IPS-NIHi7 (cell line): ENCODE results near the gene EDN3.

ENCODE experiments used
- DNase-seq: peaks from one replicate; pipeline ENCODE4 v3.0.0; 2012; ENCODE audit warnings: mixed read lengths; ENCODE audit errors: extremely low spot score

EDN3 gene

DNA sequence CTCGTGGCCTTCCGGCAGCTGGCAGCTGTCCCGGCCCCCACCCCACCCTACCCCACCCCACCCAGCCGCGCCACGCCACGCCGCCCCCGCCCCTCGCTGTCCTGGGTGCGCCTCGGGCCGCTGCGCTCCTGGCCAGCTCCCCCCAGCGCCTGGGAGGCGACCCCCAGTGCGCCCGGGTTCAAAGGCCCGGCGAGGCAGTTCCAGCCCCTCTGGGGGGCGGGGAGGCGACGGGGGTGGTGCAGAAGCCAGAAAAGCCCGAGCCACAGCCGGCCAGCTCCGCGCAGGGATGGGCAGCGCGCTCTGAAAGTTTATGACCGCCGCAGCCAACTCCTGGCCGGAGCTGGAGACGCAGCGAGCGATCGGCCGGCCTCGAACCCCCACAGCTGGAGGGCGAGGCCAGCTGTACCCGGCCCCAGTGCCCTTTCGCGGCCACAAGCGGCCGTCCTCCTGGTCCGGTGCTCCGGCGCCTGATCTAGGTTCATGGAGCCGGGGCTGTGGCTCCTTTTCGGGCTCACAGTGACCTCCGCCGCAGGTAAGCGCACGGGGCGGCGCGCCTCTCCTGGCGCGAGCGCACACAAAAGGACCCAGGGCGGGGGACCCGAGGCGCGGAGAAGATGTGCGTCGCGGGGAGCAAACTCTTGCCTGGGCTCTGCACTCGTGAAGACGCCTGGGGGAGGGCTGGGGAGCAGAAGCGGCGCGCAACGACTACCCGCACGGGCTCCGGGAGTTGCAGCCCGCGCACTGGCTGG is at the start of gene EDN3:
Gene EDN3, plus strand, starts transcription at position 279 of the 749 bp plus-strand sequence. Its CDS starts 202 bp downstream, at position 481.
- DNase-seq = peak; percentile 33

DNA sequence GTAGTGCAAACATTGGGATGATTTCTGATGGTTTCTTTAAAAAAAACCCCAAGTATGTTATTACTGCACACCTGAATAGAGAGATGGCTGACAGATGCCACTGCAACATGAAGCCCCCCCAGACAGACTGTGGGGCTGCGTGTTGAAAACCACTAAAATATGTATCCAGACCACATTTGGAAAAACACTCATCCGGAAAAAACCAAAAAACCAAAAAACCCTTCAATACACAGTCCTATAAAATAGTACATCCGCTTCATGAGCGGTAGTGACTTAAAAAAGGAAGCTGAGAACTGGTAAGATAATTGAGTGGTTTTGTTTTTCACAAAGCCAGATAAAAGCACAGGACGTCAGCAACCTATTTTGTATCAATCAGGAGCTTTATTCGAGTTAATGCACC is 47.1 kb upstream of the EDN3 start:
- DNase-seq = no peak

- DNase-seq = peak; percentile 25
These were observed 46.6 kb upstream of the EDN3 start for GRCh38 chr20:59253779-59254319.

- no peak for DNase-seq
These were observed 45.2 kb upstream of the EDN3 start for GRCh38 chr20:59255256-59255655.

- DNase-seq = no peak
These were observed 42.2 kb upstream of the EDN3 start for GRCh38 chr20:59258221-59258621.

DNA sequence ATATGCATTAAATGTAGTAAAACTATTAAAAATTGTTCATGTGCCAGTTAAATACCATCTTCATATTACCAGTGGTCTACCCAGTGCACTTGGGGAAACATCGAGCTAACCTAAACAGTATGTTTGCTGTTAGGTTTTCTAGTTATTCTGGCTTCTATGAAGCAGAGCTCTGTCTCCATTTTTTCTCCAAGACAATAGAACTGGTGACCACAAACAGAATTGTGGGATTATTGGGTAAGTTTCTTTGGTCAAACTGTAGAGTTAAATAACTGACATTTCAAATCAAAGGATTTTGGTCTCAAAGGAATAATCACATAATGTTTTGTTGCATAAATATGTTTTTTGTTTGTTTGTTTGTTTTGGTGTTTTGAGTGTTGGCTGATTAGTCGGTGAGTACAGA is 40.5 kb upstream of the EDN3 start:
- DNase-seq = no peak

DNA sequence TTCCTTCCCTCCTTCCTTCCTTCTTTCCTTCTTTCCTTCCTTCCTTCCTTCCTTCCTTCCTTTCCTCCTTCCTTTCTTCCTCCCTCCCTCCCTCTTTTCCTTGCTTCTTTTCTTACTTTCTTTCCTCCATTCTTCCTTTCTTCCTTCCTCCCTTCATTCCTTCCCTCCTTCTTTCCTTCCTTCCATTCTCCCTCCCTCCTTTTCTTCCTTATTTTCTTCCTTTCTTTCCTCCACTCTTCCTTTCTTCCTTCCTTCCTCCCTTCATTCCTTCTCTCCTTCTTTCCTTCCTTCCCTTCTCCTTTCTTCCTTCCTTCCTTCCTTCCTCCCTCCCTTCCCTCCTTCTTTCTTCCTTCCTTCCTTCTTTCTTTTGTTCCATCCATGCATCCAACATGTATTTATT is 35.1 kb upstream of the EDN3 start:
- DNase-seq = no peak

DNA sequence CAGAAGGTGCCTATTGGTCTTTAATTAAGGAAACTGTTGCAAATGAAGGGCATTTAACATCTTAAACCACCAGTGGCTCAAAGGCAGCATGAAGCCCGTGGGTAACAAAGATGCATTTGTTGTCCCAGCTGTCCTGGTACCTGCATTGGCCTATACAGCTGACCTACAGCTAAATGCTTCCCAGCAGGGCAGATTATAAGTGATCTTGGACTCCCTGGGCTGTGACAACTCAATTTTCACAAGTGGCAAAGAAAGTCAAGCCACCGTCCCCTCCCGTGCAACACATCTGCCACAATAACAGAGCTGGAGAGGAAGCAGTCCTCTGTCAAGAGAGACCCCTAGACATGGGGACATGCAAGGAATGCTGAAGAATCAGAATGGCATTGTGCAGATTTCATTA is 31.5 kb upstream of the EDN3 start:
- DNase-seq = peak; percentile 36

DNA sequence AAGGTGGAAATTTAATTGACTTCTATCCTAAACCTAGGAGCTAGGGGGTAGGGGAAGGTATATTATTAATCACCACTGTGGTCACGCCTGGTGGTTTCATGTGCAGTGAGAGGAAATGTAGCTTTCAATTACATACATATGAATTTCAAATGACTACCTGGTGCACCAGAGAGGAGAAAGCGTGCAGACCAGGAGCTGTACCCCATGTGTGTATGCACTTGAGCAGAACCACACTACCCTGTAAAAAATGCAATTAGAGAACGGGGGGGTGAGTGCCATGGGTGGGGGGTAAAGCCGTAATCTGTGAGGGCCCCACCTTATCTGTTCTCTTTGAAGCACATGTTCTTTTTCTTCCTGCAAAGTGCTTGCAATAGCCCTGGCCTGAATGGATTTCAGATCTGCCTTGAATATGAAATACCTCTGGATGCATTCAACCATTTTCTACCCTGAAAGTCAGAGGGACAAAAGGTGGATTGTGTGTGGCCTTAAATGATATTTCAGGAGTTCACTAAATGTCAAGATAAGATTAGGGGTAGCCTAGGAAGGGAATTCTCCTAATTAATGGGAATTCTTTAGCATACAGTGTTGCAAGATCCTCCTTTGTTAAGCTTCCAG is 30.9 kb upstream of the EDN3 start:
- DNase-seq = no peak

- no peak for DNase-seq
These were observed 30.0 kb upstream of the EDN3 start for GRCh38 chr20:59270380-59270779.

DNA sequence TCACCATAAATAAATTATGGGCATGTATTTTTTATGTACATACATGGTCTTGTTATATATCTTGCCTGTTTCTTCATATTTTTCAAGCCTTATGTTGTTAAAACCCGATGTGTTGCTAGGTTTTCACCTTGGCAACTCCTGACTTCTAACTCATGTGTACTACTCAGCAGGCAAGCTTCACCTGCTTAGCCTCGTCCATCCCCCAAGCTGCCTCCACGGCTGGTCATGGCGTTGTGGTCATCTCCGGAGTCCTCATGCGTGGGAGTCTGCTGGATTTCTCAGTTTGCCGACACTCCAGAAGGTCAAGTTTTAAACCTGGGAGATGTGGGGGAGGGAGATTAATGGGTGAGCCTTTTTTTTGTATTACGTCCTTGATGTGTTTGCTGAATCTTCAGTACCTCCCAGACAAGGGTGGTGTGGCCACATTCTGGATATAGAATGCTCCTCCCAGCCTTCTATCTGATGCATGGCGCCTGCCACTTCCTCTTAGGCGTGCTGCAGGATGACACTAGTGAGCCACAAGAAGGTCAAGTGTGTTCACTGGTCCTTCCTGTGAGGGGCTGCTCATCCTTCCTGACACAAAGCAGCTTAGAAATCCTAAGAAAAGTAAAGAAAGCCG is 26.6 kb upstream of the EDN3 start:
- DNase-seq = no peak

- no peak for DNase-seq
These were observed 23.5 kb upstream of the EDN3 start for GRCh38 chr20:59276938-59277337.

GRCh38 chr20:59284470-59284869 is 15.9 kb upstream of the EDN3 start:
- no peak for DNase-seq

DNA sequence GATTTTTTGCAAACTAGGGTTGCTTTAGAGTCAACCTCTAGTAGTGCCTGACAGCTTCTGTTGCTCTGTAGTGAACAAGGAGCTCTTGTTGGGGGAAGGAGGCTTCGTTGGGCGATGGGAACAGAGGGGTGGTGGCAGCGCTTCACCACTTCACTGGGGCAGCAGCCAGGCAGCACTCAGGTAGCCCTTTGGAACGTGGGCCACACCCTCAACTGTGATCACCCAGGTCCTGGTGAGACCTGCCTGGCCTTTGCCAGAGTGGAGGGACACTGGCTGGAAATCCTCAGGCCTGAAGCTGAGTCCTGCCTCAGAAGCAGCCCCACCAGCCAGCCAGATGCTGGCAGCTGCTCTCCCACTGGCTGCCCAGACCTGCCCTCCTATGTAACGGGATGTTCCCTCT is 10.4 kb upstream of the EDN3 start:
- DNase-seq = no peak

GRCh38 chr20:59291740-59292383 is 8.5 kb upstream of the EDN3 start:
- DNase-seq = no peak

DNA sequence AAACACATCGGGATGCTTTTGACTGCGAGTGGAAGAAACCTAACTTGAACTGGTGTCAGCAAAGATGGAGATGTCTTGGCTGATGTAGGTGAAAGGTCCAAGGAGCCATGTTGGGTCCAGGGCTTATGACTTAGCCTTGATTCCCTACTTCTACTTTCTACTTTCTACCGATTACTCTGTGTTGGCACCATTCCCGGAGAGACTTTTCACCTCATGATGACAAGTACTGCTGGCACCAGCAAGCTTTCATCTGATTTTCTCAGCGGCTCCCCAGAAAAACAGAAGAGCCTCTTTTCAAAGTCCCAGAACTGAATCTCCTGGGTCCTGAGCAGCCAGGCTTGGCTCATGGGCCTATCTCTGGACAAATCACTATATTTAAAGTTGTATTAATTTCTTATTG is 4.9 kb upstream of the EDN3 start:
- no peak for DNase-seq

DNA sequence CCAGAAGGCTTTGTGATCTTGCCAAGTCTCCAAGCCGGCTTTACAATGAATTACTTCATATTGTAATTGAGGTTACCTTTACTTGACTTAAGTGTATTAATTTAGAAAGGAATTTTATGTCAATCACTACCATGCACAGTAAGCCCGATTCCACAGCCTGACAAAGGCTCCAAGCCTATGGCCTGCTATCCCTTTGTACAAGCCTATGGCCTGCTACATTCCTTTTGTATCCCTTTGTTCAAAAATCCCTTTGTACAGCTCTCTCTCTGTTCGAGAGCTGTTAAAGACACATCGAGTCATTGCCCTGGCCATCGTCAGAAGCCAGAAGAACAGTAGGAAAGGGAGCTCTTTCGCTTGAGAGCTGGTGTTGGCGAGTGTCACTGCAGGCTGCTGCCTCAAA is 2.7 kb upstream of the EDN3 start:
- DNase-seq = no peak

- DNase-seq = peak; percentile 32
These were observed 472 bp upstream of the EDN3 start for GRCh38 chr20:59299945-59300332.

DNA sequence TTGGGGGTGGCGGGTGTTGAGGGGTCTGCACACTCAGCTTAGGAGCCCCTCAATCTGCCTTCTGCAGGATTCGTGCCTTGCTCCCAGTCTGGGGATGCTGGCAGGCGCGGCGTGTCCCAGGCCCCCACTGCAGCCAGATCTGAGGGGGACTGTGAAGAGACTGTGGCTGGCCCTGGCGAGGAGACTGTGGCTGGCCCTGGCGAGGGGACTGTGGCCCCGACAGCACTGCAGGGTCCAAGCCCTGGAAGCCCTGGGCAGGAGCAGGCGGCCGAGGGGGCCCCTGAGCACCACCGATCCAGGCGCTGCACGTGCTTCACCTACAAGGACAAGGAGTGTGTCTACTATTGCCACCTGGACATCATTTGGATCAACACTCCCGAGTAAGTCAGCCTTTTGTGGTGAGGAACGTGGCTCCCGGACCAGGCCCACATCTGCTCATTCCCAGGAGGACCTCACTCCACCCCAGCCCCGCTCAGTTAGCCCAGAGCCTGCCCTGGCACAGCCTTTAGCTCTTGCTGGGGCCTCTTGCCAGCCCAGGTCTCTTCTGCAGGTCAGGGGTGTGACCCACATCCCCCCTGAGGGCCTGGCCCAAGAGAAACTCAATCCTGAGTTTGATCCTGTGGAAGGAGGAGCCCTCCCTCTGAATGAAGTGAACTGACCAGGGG is 1.1 kb downstream of the EDN3 start:
- DNase-seq = no peak

- no peak for DNase-seq
These were observed 5.7 kb downstream of the EDN3 start for GRCh38 chr20:59305908-59306655.

DNA sequence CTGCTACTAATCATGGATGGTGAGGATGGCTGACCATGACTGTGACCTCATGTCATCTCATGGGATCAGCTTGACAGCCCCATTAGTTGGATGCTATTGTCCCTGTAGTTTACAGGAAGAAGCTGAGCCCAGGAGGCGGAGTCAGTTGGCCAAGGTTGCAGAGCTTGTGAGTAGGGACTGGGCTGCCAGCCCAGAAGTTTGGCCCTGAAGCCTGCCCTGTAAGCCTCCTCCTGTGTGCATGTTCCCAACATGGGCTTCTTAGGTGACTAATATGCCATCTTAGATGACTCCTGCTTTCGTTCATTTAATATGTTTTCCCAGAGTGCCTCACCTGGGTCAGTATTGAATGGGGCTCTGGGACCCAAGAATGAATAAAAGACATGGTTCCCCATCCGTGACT is 6.9 kb downstream of the EDN3 start:
- no peak for DNase-seq
